HEK293 (cell line): ENCODE measurements around the gene RALGAPA1.

Experiments used
- ATF2 ChIP-seq: fragments of 450-650 bp; formaldehyde crosslinking; IDR thresholded peaks from 2 replicates; pipeline ENCODE4 v1.5.1; 2016; ENCODE audit warnings: missing biosample characterization, missing genetic modification characterization, low read depth
- CTCF ChIP-seq: fragments of 450-650 bp; formaldehyde crosslinking; IDR thresholded peaks from 2 replicates; pipeline ENCODE4 v1.5.1; 2016; ENCODE audit warnings: missing biosample characterization, missing genetic modification characterization
- HOXA7 ChIP-seq: sonication (generic); formaldehyde crosslinking; IDR thresholded peaks from 2 replicates; pipeline ENCODE4 v1.8.1; 2022; ENCODE audit warnings: missing genetic modification reagents, borderline replicate concordance
- OVOL3 ChIP-seq: fragments of 450-650 bp; formaldehyde crosslinking; IDR thresholded peaks from 2 replicates; pipeline ENCODE4 v1.5.1; 2016; ENCODE audit warnings: missing biosample characterization, missing genetic modification characterization
- REPIN1 ChIP-seq: fragments of 450-650 bp; formaldehyde crosslinking; IDR thresholded peaks from 2 replicates; pipeline ENCODE4 v1.5.1; 2017; ENCODE audit warnings: missing biosample characterization, missing genetic modification characterization, low read depth
- REST ChIP-seq: fragments of 450-650 bp; formaldehyde crosslinking; IDR thresholded peaks from 2 replicates; pipeline ENCODE4 v1.5.1; 2016; ENCODE audit warnings: missing biosample characterization, missing genetic modification characterization
- SETDB1 ChIP-seq: IDR thresholded peaks from one replicate; pipeline ENCODE4 v1.6.1; 2017; ENCODE audit warnings: mild to moderate bottlenecking, low read length, moderate library complexity, mixed read lengths; ENCODE audit not compliant: insufficient read length
- YY2 ChIP-seq: fragments of 450-650 bp; formaldehyde crosslinking; IDR thresholded peaks from 2 replicates; pipeline ENCODE4 v1.5.1; 2016; ENCODE audit warnings: missing biosample characterization, missing genetic modification characterization
- ZBTB11 ChIP-seq: fragments of 450-650 bp; formaldehyde crosslinking; conservative IDR thresholded peaks from 2 replicates; pipeline ENCODE4 v1.5.1; 2016; ENCODE audit warnings: low read depth, missing biosample characterization, missing genetic modification characterization
- ZNF202 ChIP-seq: fragments of 450-650 bp; formaldehyde crosslinking; IDR thresholded peaks from 2 replicates; pipeline ENCODE4 v1.5.1; 2016; ENCODE audit warnings: missing biosample characterization, missing genetic modification characterization, borderline replicate concordance
- ZNF354C ChIP-seq: fragments of 450-650 bp; formaldehyde crosslinking; IDR thresholded peaks from 2 replicates; pipeline ENCODE4 v1.5.1; 2016; ENCODE audit warnings: missing biosample characterization, missing genetic modification characterization, low read depth, borderline replicate concordance

GRCh38 chr14:35827678-35828472, 18.8 kb upstream of the RALGAPA1 start:
- TF ChIP-seq CTCF (no peak), ZBTB11 (tag by site-specific recombination) (no peak), REPIN1 (tag by site-specific recombination) (no peak), YY2 (tag by site-specific recombination) (no peak), SETDB1 (no peak), ZNF354C (tag by site-specific recombination) (no peak), HOXA7 (no peak), OVOL3 (no peak), ATF2 (tag by site-specific recombination) (no peak), REST (tag by site-specific recombination) (no peak), ZNF202 (no peak)
